Measurements from ENCODE around the gene TENM4.

TENM4 gene

DNA sequence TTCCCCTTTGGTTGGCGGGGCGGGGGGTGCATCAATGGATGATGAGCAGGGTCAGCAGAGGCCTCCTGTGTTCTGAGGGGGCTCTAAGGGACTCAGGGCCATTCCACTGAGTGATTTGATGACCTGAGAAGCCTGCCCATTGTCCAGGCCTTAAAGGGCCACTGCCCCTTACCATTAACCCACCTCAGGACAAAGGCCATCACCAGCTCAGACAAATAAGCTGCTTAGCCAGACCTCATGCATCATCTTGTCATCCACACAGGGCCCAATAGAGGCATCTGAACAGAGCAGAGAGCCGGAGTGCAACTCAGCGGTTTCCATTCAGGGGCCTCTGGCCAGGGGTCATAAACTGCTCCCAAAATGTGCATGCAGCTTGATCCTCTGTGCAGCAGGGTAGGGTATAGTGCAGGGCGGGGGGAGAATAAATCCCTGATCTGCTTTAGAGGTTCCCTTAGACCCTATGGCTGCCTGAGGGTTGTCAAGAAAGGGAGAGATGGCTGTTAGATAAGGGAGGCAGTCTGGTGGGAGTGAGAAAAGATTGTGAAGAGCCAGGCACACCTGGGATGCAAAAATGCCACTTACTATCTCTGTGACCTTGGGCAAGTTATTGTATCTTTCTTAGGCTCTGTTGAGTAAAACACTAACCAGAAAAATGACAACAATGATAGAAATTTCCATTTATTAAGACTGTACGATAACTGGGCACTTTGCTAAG lies 490.7 kb downstream of the TENM4 start:
- H3K27me3 Mint-ChIP-seq = peaks cover 10% of the 10 kb centered on the region
- no peak overlapping the region for H3K4me3 Mint-ChIP-seq
- H3K36me3 Mint-ChIP-seq (ENCODE audit: low read depth) = no peaks in the 10 kb centered on the region
- no peaks in the 10 kb centered on the region for H3K9me3 Mint-ChIP-seq
- no peak overlapping the region for H3K27ac Mint-ChIP-seq
- no peaks in the 10 kb centered on the region for H3K4me1 Mint-ChIP-seq (ENCODE audit: low read depth)
- no peak for DNase-seq

DNA sequence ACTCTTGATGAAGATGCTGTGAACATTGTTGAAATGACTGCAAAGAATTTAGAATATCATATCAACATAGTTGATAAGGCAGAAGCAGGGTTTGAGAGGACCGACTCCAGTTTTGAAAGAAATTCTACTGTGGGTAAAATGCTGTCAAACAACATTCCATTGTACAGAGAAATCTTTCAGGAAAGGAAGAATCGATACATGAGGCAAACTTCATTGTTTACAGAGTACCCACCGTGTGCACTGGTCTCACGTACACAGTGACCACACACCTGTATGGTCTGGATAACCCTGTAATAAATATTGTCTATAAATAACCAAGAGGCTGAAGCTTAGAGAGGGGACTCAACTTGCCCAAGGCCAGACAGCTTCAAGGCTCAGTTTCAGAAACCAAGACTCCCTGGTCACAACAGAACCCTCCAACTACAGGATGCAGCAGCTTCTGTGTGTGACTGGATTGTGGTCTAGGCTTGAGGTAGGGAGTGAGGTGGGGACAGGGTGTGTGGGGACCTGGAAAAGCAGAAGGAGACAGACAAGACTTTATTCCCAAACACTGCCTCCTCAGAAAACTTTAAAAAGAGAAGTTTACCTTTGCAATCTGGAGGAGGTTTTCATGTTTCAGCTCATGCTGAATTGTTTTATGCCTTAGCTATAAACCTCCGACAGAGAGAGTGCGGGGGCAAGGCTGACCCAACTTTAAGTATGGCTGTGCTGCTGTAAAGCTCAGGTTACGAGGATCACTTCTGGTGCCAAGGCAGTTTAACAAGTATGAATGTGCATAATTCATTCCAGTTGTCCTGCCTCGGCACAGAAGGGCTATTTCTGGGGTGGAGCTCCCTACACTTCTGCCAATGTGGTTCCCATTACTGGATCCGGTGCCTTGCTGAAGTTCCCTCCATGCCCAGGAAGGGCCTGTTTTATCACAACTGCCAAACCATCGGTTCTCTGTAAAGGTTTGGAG lies 493.6 kb downstream of the TENM4 start:
- H3K4me3 Mint-ChIP-seq = no peak overlapping the region
- DNase-seq = no peak
- peaks cover 4% of the 10 kb centered on the region for H3K27me3 Mint-ChIP-seq
- no peaks in the 10 kb centered on the region for H3K9me3 Mint-ChIP-seq
- H3K4me1 Mint-ChIP-seq (ENCODE audit: low read depth) = no peaks in the 10 kb centered on the region
- H3K36me3 Mint-ChIP-seq (ENCODE audit: low read depth) = no peaks in the 10 kb centered on the region
- H3K27ac Mint-ChIP-seq = no peak overlapping the region

DNA sequence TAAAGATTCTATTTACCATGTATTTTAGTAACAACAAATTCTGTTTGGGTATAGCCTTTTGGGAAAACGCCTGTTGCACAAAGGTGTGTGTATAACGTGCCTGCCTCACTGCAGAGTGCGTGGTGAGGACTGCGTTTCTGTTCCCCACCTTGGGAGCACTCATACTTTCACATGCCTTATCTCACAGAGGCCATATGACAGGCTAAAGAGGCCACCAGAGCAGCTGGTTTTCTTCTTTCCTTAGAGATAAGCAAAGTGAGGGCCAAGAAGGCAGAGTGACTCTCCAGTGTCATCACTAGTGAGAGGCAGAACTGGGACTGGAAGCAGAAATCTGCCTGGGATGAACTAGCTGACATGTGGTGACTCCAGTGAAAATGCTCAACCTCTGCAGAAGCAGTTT lies 497.0 kb downstream of the TENM4 start:
- Mint-ChIP-seq H3K36me3 (ENCODE audit: low read depth) (no peaks in the 10 kb centered on the region), H3K4me3 (no peak overlapping the region), H3K27me3 (peaks cover 10% of the 10 kb centered on the region), H3K27ac (no peak overlapping the region), H3K4me1 (ENCODE audit: low read depth) (no peaks in the 10 kb centered on the region), H3K9me3 (no peaks in the 10 kb centered on the region)
- no peak for DNase-seq

DNA sequence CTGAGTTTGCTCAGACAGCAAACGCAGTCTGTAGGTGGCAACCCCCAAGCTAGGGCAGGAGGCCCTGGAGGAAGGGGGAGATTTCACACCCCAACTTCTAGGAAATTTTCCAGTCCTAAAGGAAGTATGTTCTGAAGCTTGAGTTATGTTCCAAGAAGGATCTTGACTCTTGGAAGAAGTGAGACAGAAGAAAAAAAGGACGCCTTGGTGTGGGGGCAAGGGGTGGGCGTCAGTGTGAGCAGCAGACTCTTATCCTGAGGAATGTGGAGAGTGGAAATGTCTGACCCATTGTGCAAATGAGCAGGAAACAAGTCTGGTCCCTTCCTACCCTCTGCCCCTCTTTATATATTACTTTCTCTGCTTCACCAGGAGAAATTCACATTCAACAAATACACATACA lies 497.7 kb downstream of the TENM4 start:
- no peak overlapping the region for H3K4me3 Mint-ChIP-seq
- no peaks in the 10 kb centered on the region for H3K4me1 Mint-ChIP-seq (ENCODE audit: low read depth)
- H3K9me3 Mint-ChIP-seq = no peaks in the 10 kb centered on the region
- no peak overlapping the region for H3K27ac Mint-ChIP-seq
- no peaks in the 10 kb centered on the region for H3K36me3 Mint-ChIP-seq (ENCODE audit: low read depth)
- H3K27me3 Mint-ChIP-seq = peaks cover 12% of the 10 kb centered on the region
- no peak for DNase-seq

DNA sequence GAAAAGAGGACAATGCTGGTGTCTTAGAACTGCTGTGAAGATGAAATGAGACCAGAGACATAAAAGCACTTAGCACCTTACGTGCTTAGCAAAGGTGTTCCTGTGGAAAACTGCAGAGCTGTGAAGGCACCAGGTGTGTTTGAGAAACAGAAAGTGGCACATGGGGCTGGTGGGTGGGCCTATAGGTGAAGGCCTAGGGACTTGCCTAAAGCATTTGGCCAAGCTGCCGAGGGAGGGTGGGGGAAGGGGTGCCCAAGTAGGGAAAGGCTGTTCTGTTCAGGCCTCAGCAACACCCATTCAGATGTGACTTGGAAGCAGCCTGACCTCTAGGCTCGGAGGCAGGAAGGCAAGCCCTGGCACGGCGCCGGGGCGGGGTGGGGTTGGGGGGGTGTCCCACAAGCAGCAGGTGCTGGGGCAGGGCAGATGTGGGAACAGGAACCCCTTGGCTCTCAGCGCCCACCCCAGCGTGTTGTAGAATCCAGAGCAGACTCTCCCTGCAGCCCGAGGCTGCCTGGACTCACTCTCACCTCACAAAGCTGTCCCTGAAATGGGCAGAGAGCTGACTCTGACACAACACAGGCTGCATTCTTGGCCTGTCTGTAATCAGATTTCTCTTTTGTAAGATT lies 499.5 kb downstream of the TENM4 start:
- Mint-ChIP-seq H3K4me1 (ENCODE audit: low read depth) (no peaks in the 10 kb centered on the region), H3K36me3 (ENCODE audit: low read depth) (no peaks in the 10 kb centered on the region), H3K9me3 (no peaks in the 10 kb centered on the region), H3K4me3 (no peak overlapping the region), H3K27ac (no peak overlapping the region), H3K27me3 (peaks cover 12% of the 10 kb centered on the region)
- no peak for DNase-seq

DNA sequence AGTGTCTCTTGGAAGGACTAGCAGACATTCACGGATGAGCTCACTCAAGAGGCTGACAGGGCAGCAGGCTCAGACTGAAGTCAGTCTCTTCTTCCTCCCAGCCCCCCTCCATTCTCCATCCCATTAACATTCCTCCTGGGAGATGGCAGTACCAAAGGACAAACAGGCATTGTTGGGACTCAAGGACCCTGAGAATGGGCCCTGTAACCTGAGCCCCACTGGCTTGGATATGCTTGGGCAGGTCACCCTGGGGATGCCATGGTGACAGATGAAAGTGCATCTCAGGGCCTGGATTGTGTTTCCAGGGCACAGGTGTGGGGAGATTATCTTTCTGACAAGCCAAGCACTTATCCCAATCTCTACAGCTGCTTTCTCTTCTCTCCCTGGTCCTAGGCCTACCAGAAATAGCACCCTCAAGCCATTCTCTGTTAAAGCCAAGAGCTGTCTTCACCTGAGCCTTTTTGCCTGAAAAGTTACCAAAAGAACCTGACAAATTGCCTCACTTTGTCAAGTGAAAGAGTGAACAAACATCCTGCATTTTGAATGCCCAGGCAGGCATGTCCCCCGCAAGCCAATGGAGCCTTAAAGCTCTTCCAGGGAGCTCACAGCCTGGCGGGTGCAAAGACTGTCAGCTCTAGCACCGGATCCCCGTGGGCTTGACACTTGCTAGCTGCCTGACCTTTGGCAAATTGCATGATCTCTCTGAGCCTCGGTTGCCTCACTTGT lies 500.2 kb downstream of the TENM4 start:
- Mint-ChIP-seq H3K4me1 (ENCODE audit: low read depth) (no peaks in the 10 kb centered on the region), H3K27ac (no peak overlapping the region), H3K4me3 (no peak overlapping the region), H3K36me3 (ENCODE audit: low read depth) (no peaks in the 10 kb centered on the region), H3K9me3 (no peaks in the 10 kb centered on the region), H3K27me3 (peaks cover 12% of the 10 kb centered on the region)
- DNase-seq = no peak

DNA sequence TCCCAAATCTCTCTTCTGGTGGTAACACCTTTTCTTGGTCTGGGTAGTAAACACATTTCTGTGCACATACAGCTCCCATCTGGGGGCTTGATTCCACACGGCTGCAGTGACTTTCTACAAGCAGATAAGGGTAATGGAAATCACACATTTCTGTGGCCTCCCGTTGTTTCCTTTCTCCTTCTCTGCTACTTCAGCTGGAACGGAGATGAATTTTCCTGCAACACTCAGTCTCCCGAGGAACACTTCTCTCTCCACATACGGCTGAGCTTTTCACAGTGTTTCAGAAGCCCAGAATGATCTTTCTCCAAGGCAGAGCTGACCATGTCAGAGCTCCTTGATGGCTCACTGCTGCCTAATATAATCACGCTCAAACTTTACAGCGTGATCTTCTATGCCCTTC lies 501.9 kb downstream of the TENM4 start:
- Mint-ChIP-seq H3K27me3 (peaks cover 12% of the 10 kb centered on the region), H3K9me3 (no peaks in the 10 kb centered on the region), H3K36me3 (ENCODE audit: low read depth) (no peaks in the 10 kb centered on the region), H3K27ac (no peak overlapping the region), H3K4me3 (no peak overlapping the region), H3K4me1 (ENCODE audit: low read depth) (no peaks in the 10 kb centered on the region)
- no peak for DNase-seq

DNA sequence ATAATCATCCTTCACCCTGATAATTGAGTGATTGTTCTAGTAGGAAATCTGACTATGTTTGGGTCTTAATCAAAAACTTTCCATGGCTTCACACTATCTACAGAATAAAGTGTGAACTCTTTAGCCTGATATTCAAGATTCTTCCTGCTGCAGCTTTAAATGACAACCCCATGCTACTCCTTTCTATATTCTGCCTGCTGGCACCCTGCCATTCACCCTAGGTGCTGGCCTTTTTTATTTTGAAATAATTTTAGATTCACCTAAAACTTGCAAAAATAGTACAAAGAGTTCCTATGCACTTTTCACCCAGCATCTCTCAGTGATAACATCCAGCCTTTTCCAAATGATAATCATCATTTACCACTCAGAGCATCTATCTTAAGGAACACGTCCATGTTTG lies 502.8 kb downstream of the TENM4 start:
- Mint-ChIP-seq H3K36me3 (ENCODE audit: low read depth) (no peaks in the 10 kb centered on the region), H3K4me3 (no peak overlapping the region), H3K9me3 (no peaks in the 10 kb centered on the region), H3K27me3 (peaks cover 12% of the 10 kb centered on the region), H3K4me1 (ENCODE audit: low read depth) (no peaks in the 10 kb centered on the region), H3K27ac (no peak overlapping the region)
- no peak for DNase-seq

DNA sequence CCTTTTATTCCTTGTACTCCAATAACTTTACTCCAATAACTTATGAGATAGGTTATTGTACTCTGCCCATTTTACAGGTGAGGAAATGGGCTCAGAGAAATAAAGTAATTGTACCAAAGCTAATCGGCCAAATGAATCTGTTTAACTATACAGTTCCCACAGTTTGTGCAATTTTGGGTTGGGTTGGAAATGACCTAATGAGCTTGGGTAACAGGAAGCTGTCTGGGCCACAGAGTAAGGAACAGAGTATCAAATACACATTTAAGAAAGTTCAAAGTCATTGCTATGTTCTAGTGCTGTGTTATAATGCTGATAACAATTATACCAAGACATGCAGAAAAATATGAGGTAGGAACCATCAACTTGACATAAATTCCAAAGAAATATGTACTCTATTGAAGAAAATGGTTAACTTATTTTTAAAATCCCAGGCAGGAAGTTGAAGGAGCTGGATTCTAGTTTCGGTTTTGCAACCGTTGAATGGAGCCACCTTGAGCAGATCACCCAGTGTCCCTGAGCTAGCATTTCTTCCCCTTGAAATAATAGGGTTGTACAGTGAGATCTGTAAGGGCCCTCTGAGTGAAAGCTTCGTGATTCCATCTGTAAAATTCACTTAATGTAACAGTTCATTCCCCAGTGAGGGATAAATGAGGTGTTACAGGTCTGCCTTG lies 505.3 kb downstream of the TENM4 start:
- H3K4me3 Mint-ChIP-seq = no peak overlapping the region
- H3K9me3 Mint-ChIP-seq = no peaks in the 10 kb centered on the region

DNA sequence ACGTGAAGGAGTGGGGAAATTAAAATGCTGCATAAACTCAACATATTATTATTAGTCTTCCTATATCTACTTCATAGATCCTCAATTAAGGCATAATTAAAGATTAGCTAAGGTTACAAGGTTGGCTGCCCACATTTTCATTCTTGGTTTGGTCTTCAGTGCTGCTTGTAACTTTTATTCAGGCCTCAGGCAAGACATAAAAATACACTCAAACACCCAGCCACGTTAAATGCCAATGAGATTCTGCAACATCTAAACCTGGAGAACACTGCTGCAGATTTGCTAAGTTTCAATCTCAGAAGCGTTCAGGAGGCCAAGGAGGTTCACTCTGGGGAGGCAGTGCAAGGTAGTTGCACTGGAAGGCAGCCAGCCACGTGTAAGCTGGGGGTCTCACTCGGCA lies 507.5 kb downstream of the TENM4 start:
- H3K27ac Mint-ChIP-seq = no peak overlapping the region
- no peaks in the 10 kb centered on the region for H3K36me3 Mint-ChIP-seq (ENCODE audit: low read depth)
- no peak overlapping the region for H3K4me3 Mint-ChIP-seq
- H3K9me3 Mint-ChIP-seq = no peaks in the 10 kb centered on the region
- no peaks in the 10 kb centered on the region for H3K4me1 Mint-ChIP-seq (ENCODE audit: low read depth)
- DNase-seq = no peak
- H3K27me3 Mint-ChIP-seq = no peaks in the 10 kb centered on the region

More for the DNA sequence above, 505.3 kb downstream of the TENM4 start:
- Mint-ChIP-seq H3K36me3 (ENCODE audit: low read depth) (no peaks in the 10 kb centered on the region), H3K27ac (no peak overlapping the region), H3K27me3 (peaks cover 12% of the 10 kb centered on the region), H3K4me1 (ENCODE audit: low read depth) (no peaks in the 10 kb centered on the region)
- no peak for DNase-seq

DNA sequence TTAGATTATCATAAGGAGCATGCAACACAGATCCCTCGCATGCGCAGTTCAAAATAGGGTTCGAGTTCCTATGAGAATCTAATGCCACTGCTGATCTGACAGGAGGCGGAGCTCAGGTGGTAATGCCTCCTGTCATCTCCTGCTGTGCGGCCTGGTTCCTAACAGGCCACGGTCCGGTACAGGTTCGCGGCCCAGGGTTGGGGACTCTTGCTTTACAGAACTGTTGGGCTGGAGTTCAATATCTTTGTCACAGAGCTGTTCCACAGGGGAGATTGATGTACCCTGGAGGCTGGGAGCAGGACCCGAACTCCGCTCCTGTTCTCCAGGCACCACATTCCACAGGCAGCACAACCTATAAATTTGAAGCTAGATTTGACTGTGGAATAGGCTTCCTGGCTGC lies 508.1 kb downstream of the TENM4 start:
- H3K4me1 Mint-ChIP-seq (ENCODE audit: low read depth) = no peaks in the 10 kb centered on the region
- no peaks in the 10 kb centered on the region for H3K36me3 Mint-ChIP-seq (ENCODE audit: low read depth)
- no peak overlapping the region for H3K4me3 Mint-ChIP-seq
- no peak overlapping the region for H3K27ac Mint-ChIP-seq
- no peak for DNase-seq
- H3K27me3 Mint-ChIP-seq = no peaks in the 10 kb centered on the region
- H3K9me3 Mint-ChIP-seq = no peaks in the 10 kb centered on the region

DNA sequence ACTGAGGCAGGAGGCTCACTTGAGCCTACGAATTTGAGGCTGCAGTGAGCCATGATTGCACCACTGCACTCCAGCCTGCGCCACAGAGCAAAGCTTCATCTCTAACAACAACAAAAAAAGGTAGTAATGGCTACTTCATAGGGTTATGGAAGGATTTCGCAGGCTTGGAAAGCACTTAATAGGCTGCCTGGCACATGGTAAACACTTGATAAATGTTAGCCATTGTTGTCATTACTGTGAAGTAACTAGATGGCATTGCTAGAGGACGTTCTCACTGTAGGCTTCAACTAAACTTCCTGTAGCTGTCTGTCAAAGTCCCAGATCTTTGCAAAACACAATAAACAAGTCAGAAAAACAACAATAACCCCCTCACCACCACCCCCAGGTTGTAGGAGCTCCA lies 508.9 kb downstream of the TENM4 start:
- Mint-ChIP-seq H3K4me3 (no peak overlapping the region), H3K4me1 (ENCODE audit: low read depth) (no peaks in the 10 kb centered on the region), H3K36me3 (ENCODE audit: low read depth) (no peaks in the 10 kb centered on the region), H3K27ac (no peak overlapping the region), H3K9me3 (no peaks in the 10 kb centered on the region), H3K27me3 (no peaks in the 10 kb centered on the region)
- DNase-seq = no peak

DNA sequence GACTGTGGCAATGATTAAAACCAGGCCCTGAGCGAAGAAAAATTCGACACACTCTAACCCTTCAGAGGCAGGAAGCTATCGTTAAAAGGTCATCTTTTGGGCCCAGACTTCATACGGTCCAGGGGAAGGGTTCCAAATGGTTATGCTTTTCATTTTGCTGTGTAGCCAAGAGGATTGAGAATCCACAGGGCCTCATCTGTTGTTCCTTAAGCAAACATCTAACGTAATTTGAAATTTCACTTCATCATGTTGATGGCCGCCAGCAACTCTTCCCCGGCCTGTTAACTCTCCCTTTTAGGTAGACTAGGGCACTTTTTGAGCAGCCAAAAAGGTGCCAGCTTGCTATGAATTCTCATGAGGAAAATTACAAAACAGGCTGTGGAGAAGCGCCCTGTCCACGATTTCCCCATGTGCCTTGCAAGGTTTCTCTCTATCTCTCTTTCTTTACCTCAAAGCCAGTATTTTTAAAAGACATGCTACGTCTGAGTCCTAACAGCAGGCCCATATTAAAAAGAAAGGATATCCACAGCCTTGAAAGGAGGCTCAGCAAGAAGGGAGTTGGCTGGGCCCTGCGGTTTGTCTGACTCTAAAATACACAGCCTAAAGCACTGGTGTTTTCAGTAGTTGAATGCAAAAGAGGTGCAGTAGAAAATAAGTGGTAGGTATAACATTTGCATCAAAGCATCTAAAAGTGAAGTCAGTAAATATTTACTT lies 509.9 kb downstream of the TENM4 start:
- DNase-seq = no peak
- Mint-ChIP-seq H3K9me3 (no peaks in the 10 kb centered on the region), H3K4me1 (ENCODE audit: low read depth) (no peaks in the 10 kb centered on the region), H3K27ac (no peak overlapping the region), H3K27me3 (no peaks in the 10 kb centered on the region), H3K36me3 (ENCODE audit: low read depth) (no peaks in the 10 kb centered on the region), H3K4me3 (no peak overlapping the region)

DNA sequence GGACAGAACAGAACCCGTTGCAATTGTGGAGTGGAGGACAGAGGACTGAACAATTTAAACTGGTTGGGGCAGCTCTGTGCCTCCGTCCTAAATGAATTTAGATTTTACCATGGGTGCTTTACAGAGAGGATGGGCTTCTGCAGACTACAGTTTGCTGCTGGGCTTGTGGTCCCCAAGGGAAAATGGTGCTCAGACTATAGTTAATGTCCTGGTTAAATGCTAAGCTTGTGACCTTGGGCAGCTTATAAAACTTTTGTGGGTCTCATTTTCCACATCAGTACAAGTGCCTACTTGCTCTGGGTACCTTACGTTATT lies 511.0 kb downstream of the TENM4 start:
- H3K9me3 Mint-ChIP-seq = no peaks in the 10 kb centered on the region
- DNase-seq = no peak
- H3K27ac Mint-ChIP-seq = no peak overlapping the region
- H3K4me3 Mint-ChIP-seq = no peak overlapping the region
- no peaks in the 10 kb centered on the region for H3K36me3 Mint-ChIP-seq (ENCODE audit: low read depth)
- H3K4me1 Mint-ChIP-seq (ENCODE audit: low read depth) = no peaks in the 10 kb centered on the region
- peaks cover 2% of the 10 kb centered on the region for H3K27me3 Mint-ChIP-seq
